ENCODE data around the gene AGT. TPM values are rescaled to one million over a fixed set of nuclear protein-coding genes. Genes with fewer than 3 reads are reported as not detected.
"Not testable (repeated sequence)": the region's sequence is repeated elsewhere in the genome, so short reads cannot be mapped to it uniquely, and the experiment has no call there.

AGT gene
- total and polyA plus RNA-seq, 4 experiments from 2014 or later: not detected

DNA sequence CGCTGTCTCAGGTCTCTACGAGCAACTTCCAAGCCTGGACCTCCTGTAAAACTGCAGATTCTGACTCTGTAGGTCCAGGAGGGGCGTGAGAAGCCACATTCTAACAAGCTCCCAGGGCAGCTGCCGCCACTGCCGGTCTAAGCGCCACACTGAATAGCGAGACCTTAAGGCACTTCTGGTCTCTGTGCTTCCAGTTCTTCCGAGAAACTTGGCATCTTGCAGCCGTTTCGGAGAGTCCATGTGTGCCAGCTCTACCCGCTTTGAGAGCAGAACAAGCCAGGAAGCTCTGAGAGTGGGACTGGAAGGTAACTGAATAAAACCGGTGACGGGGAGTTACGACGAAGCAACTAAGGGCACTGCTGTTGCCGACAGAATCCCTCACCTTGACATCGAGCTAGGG is 12.5 kb downstream of the AGT start:
- H3K4me1 ChIP-seq (ENCODE audit: insufficient read depth, low read length): no peaks in the 10 kb centered on the region
- POLR2A ChIA-PET (ENCODE audit: partially characterized antibody): no interaction called here
- CTCF ChIA-PET (ENCODE audit: partially characterized antibody): no interaction called here
- H3K9me3 ChIP-seq (ENCODE audit: control insufficient read depth in 1 of 2, low read length in 2 of 2): no peaks in the 10 kb centered on the region
- Mint-ChIP-seq H3K27ac (no peak overlapping the region), H3K4me3 (no peak overlapping the region), H3K27me3 (peaks cover 0 to 2% of the 10 kb centered on the region in 2 donors), H3K4me1 (peaks cover 0 to 4% (median 0%) of the 10 kb centered on the region in 4 donors), H3K9me3 (no peaks in the 10 kb centered on the region), H3K36me3 (no peaks in the 10 kb centered on the region)
- no peaks in the 10 kb centered on the region for H3K36me3 ChIP-seq (ENCODE audit: insufficient read depth, low read length)
- H3K4me3 ChIP-seq (ENCODE audit: low read length in 2 of 2): no peak overlapping the region
- intact Hi-C loops (cut with micrococcal nuclease): no loop called here
- no peak overlapping the region for H3K27ac ChIP-seq (ENCODE audit: low read depth, low read length)
- no peak for DNase-seq
- H3K27me3 ChIP-seq (ENCODE audit: insufficient read depth, low read length): no peaks in the 10 kb centered on the region

DNA sequence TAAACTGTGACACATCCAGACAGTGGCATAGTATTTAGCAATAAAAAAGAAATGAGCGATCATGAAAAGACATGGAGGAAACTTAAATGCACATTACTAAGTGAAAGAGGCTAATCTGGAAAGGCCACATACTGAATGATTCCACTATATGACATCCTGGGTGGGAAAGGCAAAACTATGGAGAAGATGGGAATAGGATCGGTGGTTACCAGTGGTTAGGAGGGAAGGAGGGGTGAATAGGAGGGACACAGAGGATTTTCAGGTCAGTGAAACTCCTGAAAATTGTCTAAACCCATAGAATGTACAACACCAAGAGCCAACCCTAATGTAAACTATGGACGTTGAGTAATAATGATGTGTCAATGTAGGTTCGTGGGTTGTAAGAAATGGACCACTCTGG is 13.8 kb downstream of the AGT start:
- Histone ChIP-seq H3K27me3 (ENCODE audit: insufficient read depth, low read length) (no peaks in the 10 kb centered on the region), H3K9me3 (ENCODE audit: control insufficient read depth in 1 of 2, low read length in 2 of 2) (no peaks in the 10 kb centered on the region), H3K36me3 (ENCODE audit: insufficient read depth, low read length) (no peaks in the 10 kb centered on the region), H3K4me3 (ENCODE audit: low read length in 2 of 2) (no peak overlapping the region), H3K27ac (ENCODE audit: low read depth, low read length) (no peak overlapping the region), H3K4me1 (ENCODE audit: insufficient read depth, low read length) (no peaks in the 10 kb centered on the region)
- Mint-ChIP-seq H3K27me3 (peaks cover 0 to 2% of the 10 kb centered on the region in 2 donors), H3K4me3 (no peak overlapping the region), H3K4me1 (peaks cover 0 to 5% (median 0%) of the 10 kb centered on the region in 4 donors), H3K27ac (no peak overlapping the region), H3K36me3 (no peaks in the 10 kb centered on the region), H3K9me3 (peaks cover 0 to 1% (median 0%) of the 10 kb centered on the region in 8 donors)
- no peak for DNase-seq
- ChIA-PET POLR2A (ENCODE audit: partially characterized antibody) (no interaction called here), CTCF (ENCODE audit: partially characterized antibody) (no interaction called here)
- intact Hi-C loops (cut with micrococcal nuclease): no loop called here

DNA sequence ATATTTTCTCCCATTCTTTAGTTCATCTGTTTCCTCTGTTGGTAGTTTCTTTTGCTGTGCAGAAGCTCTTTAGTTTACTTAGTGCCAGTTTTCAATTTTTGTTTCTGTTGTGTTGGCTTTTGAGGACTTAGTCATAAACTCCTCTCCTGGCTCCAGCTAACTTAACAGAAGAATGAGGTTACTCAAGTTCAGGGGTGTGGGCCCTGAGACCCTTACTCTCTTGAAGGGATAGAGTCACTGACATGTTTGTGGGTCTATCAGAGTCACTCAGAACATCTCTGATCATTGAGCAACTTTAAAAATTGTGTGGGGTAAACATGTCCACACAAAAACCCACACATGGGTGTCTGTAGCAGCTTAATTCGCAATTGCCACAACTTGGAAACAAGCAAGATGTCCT is 14.2 kb downstream of the AGT start:
- H3K36me3 Mint-ChIP-seq: no peaks in the 10 kb centered on the region
- DNase-seq: no peak
- no peaks in the 10 kb centered on the region for H3K9me3 ChIP-seq (ENCODE audit: control insufficient read depth in 1 of 2, low read length in 2 of 2)
- H3K4me1 Mint-ChIP-seq: peaks cover 0 to 5% (median 0%) of the 10 kb centered on the region in 4 donors
- POLR2A ChIA-PET (ENCODE audit: partially characterized antibody): no interaction called here
- H3K9me3 Mint-ChIP-seq: peaks cover 0 to 1% (median 0%) of the 10 kb centered on the region in 8 donors
- H3K27me3 Mint-ChIP-seq: peaks cover 0 to 1% of the 10 kb centered on the region in 2 donors
- no peak overlapping the region for H3K4me3 Mint-ChIP-seq
- no peaks in the 10 kb centered on the region for H3K4me1 ChIP-seq (ENCODE audit: insufficient read depth, low read length)
- no peaks in the 10 kb centered on the region for H3K36me3 ChIP-seq (ENCODE audit: insufficient read depth, low read length)
- no peaks in the 10 kb centered on the region for H3K27me3 ChIP-seq (ENCODE audit: insufficient read depth, low read length)
- CTCF ChIA-PET (ENCODE audit: partially characterized antibody): no interaction called here
- no peak overlapping the region for H3K4me3 ChIP-seq (ENCODE audit: low read length in 2 of 2)
- intact Hi-C loops (cut with micrococcal nuclease): no loop called here
- no peak overlapping the region for H3K27ac ChIP-seq (ENCODE audit: low read depth, low read length)
- H3K27ac Mint-ChIP-seq: no peak overlapping the region

DNA sequence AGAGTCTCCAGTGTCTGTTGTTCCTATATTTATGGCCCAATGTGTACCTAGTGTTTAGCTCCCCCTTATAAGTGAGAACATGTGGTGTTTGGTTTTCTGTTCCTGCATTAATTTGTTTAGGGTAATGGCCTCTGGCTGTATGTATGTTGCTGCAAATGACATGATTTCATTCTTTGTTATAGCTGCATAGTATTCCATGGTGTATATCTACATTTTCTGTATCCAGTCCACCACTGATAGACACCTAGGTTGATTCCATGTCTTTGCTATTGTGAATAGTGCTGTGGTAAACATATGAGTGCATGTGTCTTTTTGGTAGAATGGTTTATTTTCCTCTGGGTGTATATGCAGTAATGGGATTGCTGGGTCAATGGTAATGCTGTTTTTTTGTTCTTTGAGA is 15.0 kb downstream of the AGT start:
- not testable (repeated sequence) for H3K36me3 Mint-ChIP-seq, H3K4me1 Mint-ChIP-seq

DNA sequence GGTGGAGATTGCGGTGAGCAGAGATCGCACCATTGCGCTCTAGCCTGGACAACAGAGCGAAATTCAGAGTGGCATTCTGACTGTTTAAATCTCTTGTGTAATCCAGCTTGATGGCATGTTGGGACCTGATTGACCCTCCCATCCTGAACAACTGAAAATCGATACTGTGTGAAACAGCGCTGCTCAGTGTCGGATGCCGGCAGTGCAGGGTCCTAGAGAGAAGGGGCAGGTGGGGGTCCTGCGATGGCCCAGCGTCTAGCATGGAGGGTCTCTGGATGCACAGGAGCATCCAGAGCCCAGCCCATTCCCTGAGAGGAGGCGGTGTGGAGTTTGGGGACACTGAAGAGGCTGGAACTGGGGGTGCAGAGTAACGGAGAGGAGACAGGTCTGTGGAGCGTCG is 15.8 kb downstream of the AGT start:
- Mint-ChIP-seq H3K9me3 (peaks cover 0 to 1% (median 0%) of the 10 kb centered on the region in 8 donors), H3K36me3 (peaks cover 8 to 11% of the 10 kb centered on the region in 2 donors), H3K4me3 (no peak overlapping the region), H3K27ac (peak overlapping the region in 1 of 7 donors; percentile 0), H3K4me1 (peaks cover 0 to 8% (median 0%) of the 10 kb centered on the region in 4 donors), H3K27me3 (no peaks in the 10 kb centered on the region)
- Histone ChIP-seq H3K27me3 (ENCODE audit: insufficient read depth, low read length) (no peaks in the 10 kb centered on the region), H3K4me3 (ENCODE audit: low read length in 2 of 2) (no peak overlapping the region), H3K36me3 (ENCODE audit: insufficient read depth, low read length) (peaks cover 10% of the 10 kb centered on the region), H3K9me3 (ENCODE audit: control insufficient read depth in 1 of 2, low read length in 2 of 2) (no peaks in the 10 kb centered on the region), H3K27ac (ENCODE audit: low read depth, low read length) (no peak overlapping the region), H3K4me1 (ENCODE audit: insufficient read depth, low read length) (no peaks in the 10 kb centered on the region)
- DNase-seq: no peak
- POLR2A ChIA-PET (ENCODE audit: partially characterized antibody): no interaction called here
- intact Hi-C loops (cut with micrococcal nuclease): no loop called here
- CTCF ChIA-PET (ENCODE audit: partially characterized antibody): interaction anchor here (0.8 kb wide), 1 partner anchor 512 kb away, joined by 3 read pairs; no protein-coding TSS in a partner anchor

More for the DNA sequence above, 15.0 kb downstream of the AGT start:
- POLR2A ChIA-PET (ENCODE audit: partially characterized antibody); H3K9me3 Mint-ChIP-seq; CTCF ChIA-PET (ENCODE audit: partially characterized antibody); H3K4me3 ChIP-seq (ENCODE audit: low read length in 2 of 2); H3K36me3 ChIP-seq (ENCODE audit: insufficient read depth, low read length); H3K4me1 ChIP-seq (ENCODE audit: insufficient read depth, low read length); H3K27me3 ChIP-seq (ENCODE audit: insufficient read depth, low read length); intact Hi-C loops (cut with micrococcal nuclease); H3K27ac Mint-ChIP-seq; H3K27ac ChIP-seq (ENCODE audit: low read depth, low read length); DNase-seq; H3K9me3 ChIP-seq (ENCODE audit: control insufficient read depth in 1 of 2, low read length in 2 of 2); H3K27me3 Mint-ChIP-seq; H3K4me3 Mint-ChIP-seq: not testable (repeated sequence)

DNA sequence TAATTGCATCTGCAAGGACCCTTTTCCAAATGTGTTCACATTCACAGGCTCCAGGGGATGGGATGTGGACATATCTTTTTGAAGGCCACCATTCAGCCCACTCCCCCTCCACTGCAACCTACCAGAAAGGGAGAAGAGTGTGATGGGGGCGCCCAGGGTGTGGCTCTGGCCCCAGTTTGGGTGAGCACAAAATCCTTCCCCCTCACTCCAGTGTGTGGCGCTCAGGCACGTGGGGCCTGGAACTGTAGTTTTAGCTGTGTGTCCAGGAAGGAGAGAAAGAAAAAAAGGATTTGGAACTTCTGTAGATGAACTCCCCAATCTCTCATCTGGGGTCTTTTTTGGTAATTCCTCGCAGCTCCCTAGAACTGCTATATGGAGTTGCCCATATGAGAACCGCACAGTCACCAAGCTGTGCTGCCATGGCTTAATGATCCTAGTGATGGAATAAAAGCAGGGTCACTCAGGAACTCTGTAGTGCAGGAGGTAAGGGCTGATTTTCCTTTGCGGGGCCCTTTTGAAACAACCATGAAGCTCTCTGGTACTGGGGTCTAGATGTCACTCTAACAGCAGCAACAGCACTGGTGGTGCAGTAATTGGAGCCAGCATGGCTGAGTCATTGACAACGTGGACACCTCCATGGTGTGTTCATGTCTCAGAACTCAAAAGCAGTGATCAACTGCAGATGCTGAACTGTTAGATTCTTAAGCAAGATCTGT is 17.0 kb downstream of the AGT start:
- Mint-ChIP-seq H3K4me1 (peaks cover 0 to 8% (median 0%) of the 10 kb centered on the region in 4 donors), H3K36me3 (peaks cover 19 to 23% of the 10 kb centered on the region in 2 donors), H3K27me3 (no peaks in the 10 kb centered on the region), H3K4me3 (no peak overlapping the region), H3K9me3 (peaks cover 0 to 1% (median 0%) of the 10 kb centered on the region in 8 donors), H3K27ac (no peak overlapping the region)
- no peak overlapping the region for H3K4me3 ChIP-seq (ENCODE audit: low read length in 2 of 2)
- no peaks in the 10 kb centered on the region for H3K4me1 ChIP-seq (ENCODE audit: insufficient read depth, low read length)
- H3K27ac ChIP-seq (ENCODE audit: low read depth, low read length): no peak overlapping the region
- no peaks in the 10 kb centered on the region for H3K9me3 ChIP-seq (ENCODE audit: control insufficient read depth in 1 of 2, low read length in 2 of 2)
- ChIA-PET CTCF (ENCODE audit: partially characterized antibody) (no interaction called here), POLR2A (ENCODE audit: partially characterized antibody) (no interaction called here)
- DNase-seq: no peak
- H3K36me3 ChIP-seq (ENCODE audit: insufficient read depth, low read length): peaks cover 16% of the 10 kb centered on the region
- no peaks in the 10 kb centered on the region for H3K27me3 ChIP-seq (ENCODE audit: insufficient read depth, low read length)
- intact Hi-C loops (cut with micrococcal nuclease): no loop called here

DNA sequence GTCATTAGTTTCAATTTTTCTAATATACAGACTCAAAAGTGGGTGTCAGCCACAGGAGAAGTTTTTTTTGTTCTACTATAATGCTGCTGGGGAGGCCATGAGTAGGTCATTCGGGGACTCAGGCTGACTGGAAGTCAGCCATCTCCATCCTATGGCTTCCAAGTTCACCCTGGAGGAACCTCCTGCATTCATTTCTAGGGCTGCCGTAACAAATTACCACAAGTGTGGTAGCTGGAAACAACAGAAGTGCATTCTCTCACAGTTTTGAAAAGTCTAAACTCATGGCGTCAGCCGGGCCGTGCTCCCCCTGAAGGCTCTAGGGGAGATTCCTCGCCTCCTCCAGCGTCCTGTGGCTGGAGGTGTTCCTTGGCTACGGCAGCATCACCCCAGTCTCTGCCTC is 17.7 kb downstream of the AGT start:
- CTCF ChIA-PET (ENCODE audit: partially characterized antibody): no interaction called here
- no peak overlapping the region for H3K4me3 ChIP-seq (ENCODE audit: low read length in 2 of 2)
- H3K27me3 ChIP-seq (ENCODE audit: insufficient read depth, low read length): no peaks in the 10 kb centered on the region
- Mint-ChIP-seq H3K36me3 (peaks cover 26 to 30% of the 10 kb centered on the region in 2 donors), H3K9me3 (peaks cover 0 to 1% (median 0%) of the 10 kb centered on the region in 8 donors), H3K4me3 (no peak overlapping the region), H3K4me1 (peaks cover 0 to 8% (median 0%) of the 10 kb centered on the region in 4 donors), H3K27me3 (no peaks in the 10 kb centered on the region), H3K27ac (no peak overlapping the region)
- H3K27ac ChIP-seq (ENCODE audit: low read depth, low read length): no peak overlapping the region
- intact Hi-C loops (cut with micrococcal nuclease): no loop called here
- peaks cover 23% of the 10 kb centered on the region for H3K36me3 ChIP-seq (ENCODE audit: insufficient read depth, low read length)
- no peaks in the 10 kb centered on the region for H3K9me3 ChIP-seq (ENCODE audit: control insufficient read depth in 1 of 2, low read length in 2 of 2)
- DNase-seq: no peak
- POLR2A ChIA-PET (ENCODE audit: partially characterized antibody): no interaction called here
- H3K4me1 ChIP-seq (ENCODE audit: insufficient read depth, low read length): no peaks in the 10 kb centered on the region

Measured in CD4-positive, alpha-beta memory T cell (primary cell).